PC-9 (cell line): ENCODE measurements around the gene PRELP. TPM values are rescaled to one million over a fixed set of nuclear protein-coding genes. Genes with fewer than 3 reads are reported as not detected.

Experiments
- BruUV-seq: library from RNA; stranded (reverse); fragments of 400-500 nt; replicated peaks from 2 replicates; lab custom pipeline; 2021; lab: Mats Ljungman, UMichigan
- CTCF ChIA-PET: fragments of 300-600 bp; sonication (Branson Sonifier 250); formaldehyde crosslinking; loops from one replicate; lab custom pipeline; 2022; ENCODE audit warnings: antibody characterized with exemption; lab: Charles Lee
- POLR2A ChIA-PET: fragments of 300-600 bp; sonication (Branson Sonifier 250); formaldehyde crosslinking; loops from one replicate; lab custom pipeline; 2022; ENCODE audit warnings: antibody characterized with exemption; ENCODE audit not compliant: unreplicated experiment; lab: Charles Lee
- DNase-seq, 2 experiments: peaks; one replicate each; pipeline versions ENCODE4 v3.0.0 to v3.0.0-alpha.2; 2015 to 2022; ENCODE audit warnings: mixed read lengths in 1 of 2
- H2AFZ ChIP-seq: fragments of 200-600 bp; sonication (generic); 2 replicates; pipeline ENCODE4 v1.8.1; 2017; ENCODE audit warnings: antibody characterized with exemption
- H3F3A ChIP-seq: fragments of 200-600 bp; sonication (generic); 2 replicates; pipeline ENCODE4 v1.8.1; 2017; ENCODE audit warnings: antibody characterized with exemption, mild to moderate bottlenecking, low read depth; ENCODE audit not compliant: insufficient read depth
- H3K27ac ChIP-seq: fragments of 200-600 bp; sonication (generic); 2 replicates; pipeline ENCODE4 v1.6.1; 2016; ENCODE audit warnings: mixed run types
- H3K27me3 ChIP-seq: fragments of 200-600 bp; sonication (generic); 2 replicates; pipeline ENCODE4 v1.6.1; 2016; ENCODE audit warnings: low read depth, mixed run types; ENCODE audit not compliant: insufficient read depth
- H3K36me3 ChIP-seq: fragments of 200-600 bp; sonication (generic); 2 replicates; pipeline ENCODE4 v1.6.1; 2016; ENCODE audit warnings: low read depth, mixed run types
- H3K4me1 ChIP-seq: fragments of 200-600 bp; sonication (generic); replicated peaks from 2 replicates; pipeline ENCODE4 v1.6.1; 2016; ENCODE audit warnings: mixed run types; ENCODE audit not compliant: insufficient read depth
- H3K4me2 ChIP-seq: fragments of 200-600 bp; sonication (generic); 2 replicates; pipeline ENCODE4 v1.6.1; 2017; ENCODE audit warnings: mixed run types
- H3K4me3 ChIP-seq: fragments of 200-600 bp; sonication (generic); 2 replicates; pipeline ENCODE4 v1.6.1; 2016; ENCODE audit warnings: mixed run types
- H3K79me2 ChIP-seq: fragments of 200-600 bp; sonication (generic); 2 replicates; pipeline ENCODE4 v1.6.1; 2017; ENCODE audit warnings: low read depth, mixed run types
- H3K9me2 ChIP-seq: fragments of 200-600 bp; sonication (generic); 2 replicates; pipeline ENCODE4 v1.8.1; 2017; ENCODE audit warnings: mild to moderate bottlenecking; ENCODE audit not compliant: insufficient read depth
- H3K9me3 ChIP-seq: fragments of 200-600 bp; sonication (generic); 2 replicates; pipeline ENCODE4 v1.8.1; 2016; ENCODE audit warnings: low read depth; ENCODE audit not compliant: insufficient read depth
- H4K20me1 ChIP-seq: fragments of 200-600 bp; sonication (generic); 2 replicates; pipeline ENCODE4 v1.8.1; 2017; ENCODE audit not compliant: insufficient read depth
- CTCF ChIP-seq: fragments of 200-600 bp; sonication (generic); conservative IDR thresholded peaks from 2 replicates; pipeline ENCODE4 v1.6.1; 2017; ENCODE audit warnings: mixed run types, antibody characterized with exemption, mild to moderate bottlenecking, moderate library complexity
- EZH2 ChIP-seq: fragments of 200-600 bp; sonication (generic); IDR thresholded peaks from 2 replicates; pipeline ENCODE4 v1.8.0; 2017; ENCODE audit warnings: antibody characterized with exemption, low read depth
- intact Hi-C: fragments of 100-400 bp; cut with micrococcal nuclease; formaldehyde crosslinking; loops from one replicate; pipeline ENCODE4 v1.10.0; 2022; ENCODE audit not compliant: unreplicated experiment
- total RNA-seq: library from RNA; stranded (reverse); gene quantifications from 2 replicates; pipeline ENCODE4 v1.2.3, GENCODE V29; 2021

Gene PRELP
- total RNA-seq, 1 experiment from 2014 or later: not detected

GRCh38 chr1:203537806-203538464 is 62.3 kb downstream of the PRELP start:
- H2AFZ ChIP-seq: no peak overlapping the region
- peaks cover 61% of the 10 kb centered on the region for H3F3A ChIP-seq
- H3K36me3 ChIP-seq: no peaks in the 10 kb centered on the region
- DNase-seq: peak; percentile 52 to 94
- peaks cover 69% of the 10 kb centered on the region for H3K4me1 ChIP-seq
- no peaks in the 10 kb centered on the region for H3K9me2 ChIP-seq
- no peaks in the 10 kb centered on the region for H3K27me3 ChIP-seq
- no peak for TF ChIP-seq CTCF
- TF ChIP-seq EZH2: no peak
- no peaks in the 10 kb centered on the region for H4K20me1 ChIP-seq
- no TSS peak for BruUV-seq
- intact Hi-C loops: loop anchor here (1.0 to 5.0 kb wide), 3 partner anchors 20 to 89 kb away; partner anchors contain the start of gene ATP2B4
- H3K27ac ChIP-seq: peak overlapping the region; percentile 93
- ChIA-PET POLR2A (interaction anchor here (0.5 to 0.7 kb wide), 4 partner anchors 11 to 661 kb away, joined by 3 to 28 read pairs (median 13); no protein-coding TSS in a partner anchor), CTCF (interaction anchor here (1.3 kb wide), 1 partner anchor 155 kb away, joined by 4 read pairs; no protein-coding TSS in a partner anchor)
- no peaks in the 10 kb centered on the region for H3K79me2 ChIP-seq
- no peak overlapping the region for H3K4me3 ChIP-seq
- H3K4me2 ChIP-seq: peak overlapping the region; percentile 66
- H3K9me3 ChIP-seq: no peaks in the 10 kb centered on the region

- Histone ChIP-seq H3K4me1 (peaks cover 63% of the 10 kb centered on the region), H3K4me3 (no peak overlapping the region), H4K20me1 (no peaks in the 10 kb centered on the region), H3F3A (peaks cover 56% of the 10 kb centered on the region), H3K79me2 (no peaks in the 10 kb centered on the region), H3K27me3 (no peaks in the 10 kb centered on the region), H3K9me3 (no peaks in the 10 kb centered on the region), H3K36me3 (no peaks in the 10 kb centered on the region), H3K4me2 (peak overlapping the region; percentile 66), H2AFZ (no peak overlapping the region), H3K27ac (peak overlapping the region; percentile 93), H3K9me2 (no peaks in the 10 kb centered on the region)
- DNase-seq: no peak
- ChIA-PET POLR2A (interaction anchor here (0.6 to 0.7 kb wide), 2 partner anchors 34 to 660 kb away, joined by 3 to 24 read pairs; no protein-coding TSS in a partner anchor), CTCF (interaction anchor here (0.7 kb wide), 1 partner anchor 22 kb away, joined by 3 read pairs; no protein-coding TSS in a partner anchor)
- intact Hi-C loops: loop anchor here (5.0 kb wide), 1 partner anchor 89 kb away; the partner anchor contains the start of gene ATP2B4
- BruUV-seq: no TSS peak
- no peak for TF ChIP-seq CTCF
Observed at GRCh38 chr1:203538726-203539125, 63.1 kb downstream of the PRELP start.

- Histone ChIP-seq H3K4me1 (peaks cover 61% of the 10 kb centered on the region), H3K27me3 (no peaks in the 10 kb centered on the region), H3K4me3 (no peak overlapping the region), H3K9me2 (no peaks in the 10 kb centered on the region), H3K9me3 (no peaks in the 10 kb centered on the region), H3F3A (peaks cover 43% of the 10 kb centered on the region), H3K79me2 (no peaks in the 10 kb centered on the region), H2AFZ (no peak overlapping the region), H4K20me1 (no peaks in the 10 kb centered on the region), H3K36me3 (no peaks in the 10 kb centered on the region), H3K27ac (no peak overlapping the region), H3K4me2 (no peak overlapping the region)
- DNase-seq: peak in 1 of 2 experiments; percentile 74
- intact Hi-C loops: loop anchor here (5.0 kb wide), 1 partner anchor 87 kb away; the partner anchor contains the start of gene ATP2B4
- TF ChIP-seq CTCF (no peak), EZH2 (no peak)
- CTCF ChIA-PET: no interaction called here
- POLR2A ChIA-PET: no interaction called here
- BruUV-seq: no TSS peak
Observed at GRCh38 chr1:203539831-203540546, 64.4 kb downstream of the PRELP start.
